Activated CD4-positive, alpha-beta T cell treated with anti-CD3 and anti-CD28 coated beads for 48 hours (primary cell): ENCODE data around the gene MARS1.
A peak's percentile ranks its signal among the peaks of the same experiment; 100 is the strongest.

Experiments
- DNase-seq: peaks from one replicate; pipeline ENCODE4 v3.0.0-alpha.2; 2020

Gene MARS1

DNA sequence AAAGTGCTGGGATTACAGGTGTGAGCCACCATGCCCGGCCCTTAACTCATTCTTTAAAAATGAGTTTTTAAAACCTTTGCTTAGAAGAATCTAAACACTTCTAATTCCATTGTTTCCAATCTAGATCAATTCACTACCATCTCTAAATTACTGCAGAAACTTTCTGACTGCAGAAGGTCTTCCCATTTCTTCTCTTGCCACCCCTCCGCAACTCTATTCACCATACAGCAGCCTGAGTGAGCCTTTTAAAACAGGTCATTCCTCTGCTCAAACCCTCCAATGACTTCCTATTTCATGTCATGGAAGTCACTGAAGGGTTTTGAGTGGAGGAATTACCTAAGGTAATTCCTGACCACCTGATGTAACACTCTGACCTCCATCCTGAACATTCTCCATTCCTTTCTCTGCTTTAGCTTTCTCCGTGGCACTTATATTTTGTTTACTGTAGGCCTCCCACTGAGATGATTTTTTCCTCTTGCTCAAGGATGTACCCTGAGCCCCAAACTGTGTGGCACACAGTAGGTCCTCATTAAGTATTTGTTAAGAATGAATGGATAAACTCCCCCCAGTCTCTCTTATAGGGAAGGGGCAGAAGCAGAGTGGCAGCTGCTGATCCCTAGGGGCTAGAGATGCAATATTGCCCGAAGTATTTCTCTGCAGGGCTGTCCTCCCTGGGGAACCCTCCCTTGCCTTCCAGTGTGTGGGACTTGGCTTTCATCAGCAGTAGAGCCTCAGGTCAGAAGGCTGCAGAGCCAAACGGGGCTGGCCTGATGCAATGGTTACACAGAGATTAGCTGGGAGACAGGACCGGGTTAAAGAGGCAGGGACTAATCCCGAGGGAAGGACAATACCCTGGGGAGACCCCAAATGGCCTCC is 31.3 kb downstream of the MARS1 start:
- peak; percentile 35 for DNase-seq

DNA sequence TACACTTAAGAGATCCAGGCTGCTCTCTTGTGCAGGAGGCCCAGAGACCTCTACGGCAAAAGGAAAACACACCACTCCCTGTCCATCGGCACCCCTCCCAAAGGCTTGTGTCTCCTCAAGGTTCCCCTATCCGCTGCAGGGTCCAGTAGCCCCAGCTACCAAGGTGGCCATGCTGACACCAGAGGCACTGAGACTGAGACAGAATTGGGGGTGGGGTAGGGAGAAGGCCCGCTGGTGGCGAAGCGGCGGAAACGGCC is 31.9 kb downstream of the MARS1 start:
- peak; percentile 47 for DNase-seq

DNA sequence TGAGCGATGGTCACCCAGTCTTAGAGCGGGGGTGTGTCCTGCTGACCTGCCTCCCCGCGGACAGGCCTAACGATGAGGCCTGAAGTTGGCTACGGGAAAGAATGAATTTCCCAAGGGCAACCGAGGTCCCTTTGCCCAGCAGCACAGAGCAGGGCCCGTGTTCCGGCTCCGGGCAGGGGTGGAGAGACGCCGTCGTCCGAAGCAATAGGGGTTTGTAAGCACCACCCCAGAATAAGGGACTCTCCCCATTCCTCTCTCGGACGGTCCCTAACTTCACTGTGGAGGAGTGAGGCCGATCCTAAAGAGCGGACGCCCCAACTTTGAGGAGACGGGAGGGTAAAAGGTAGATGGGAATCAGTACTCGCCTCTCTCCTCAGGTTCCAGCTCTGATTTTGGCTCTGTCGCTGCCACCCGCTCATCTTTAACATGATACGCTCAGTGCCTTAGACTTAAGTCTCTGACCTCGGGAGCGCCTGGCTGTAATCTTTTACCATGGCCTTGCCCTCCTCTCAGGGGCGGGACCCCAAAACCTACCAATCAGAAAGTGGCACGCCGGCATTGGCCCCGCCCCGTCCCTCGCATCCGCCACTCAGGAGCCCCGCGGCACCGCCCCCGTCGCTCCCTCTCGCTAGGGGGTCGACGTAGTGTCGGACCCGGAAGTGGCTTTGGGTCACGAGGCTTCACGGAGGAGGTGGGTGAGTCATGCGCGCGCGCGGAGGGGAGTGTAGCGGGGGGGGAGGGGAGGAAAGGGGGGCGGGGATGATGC is 32.4 kb downstream of the MARS1 start, which contains the start of gene DDIT3:
Gene DDIT3, minus strand, starts transcription at position 462 of the 766 bp plus-strand sequence. CDS start 3,108 bp downstream, outside the sequence.
- peak; percentile 100 for DNase-seq

DNA sequence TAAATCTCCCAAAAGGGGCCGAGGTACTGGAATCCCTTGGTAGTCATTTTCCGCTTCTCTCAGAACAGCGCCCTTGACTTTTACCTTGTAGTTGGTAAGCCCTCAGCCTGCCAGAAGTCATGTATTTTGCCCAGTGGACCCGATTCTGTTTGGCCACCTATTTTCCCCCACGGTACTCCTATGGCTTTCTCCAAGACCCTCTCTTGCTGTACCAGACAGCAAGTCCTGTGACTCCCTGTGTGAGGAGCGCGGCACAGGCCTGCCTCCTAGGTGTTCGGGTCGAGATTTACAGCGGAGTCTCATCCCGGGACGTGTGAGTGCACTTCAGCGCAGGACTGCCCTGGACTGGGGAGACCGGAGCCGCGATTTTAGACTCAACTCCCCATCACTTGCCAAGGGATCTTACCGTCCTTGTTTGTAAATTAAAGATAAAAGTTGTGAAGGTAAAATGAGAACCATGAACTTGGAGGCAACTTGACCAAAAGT is 33.7 kb downstream of the MARS1 start:
- peak; percentile 42 for DNase-seq

DNA sequence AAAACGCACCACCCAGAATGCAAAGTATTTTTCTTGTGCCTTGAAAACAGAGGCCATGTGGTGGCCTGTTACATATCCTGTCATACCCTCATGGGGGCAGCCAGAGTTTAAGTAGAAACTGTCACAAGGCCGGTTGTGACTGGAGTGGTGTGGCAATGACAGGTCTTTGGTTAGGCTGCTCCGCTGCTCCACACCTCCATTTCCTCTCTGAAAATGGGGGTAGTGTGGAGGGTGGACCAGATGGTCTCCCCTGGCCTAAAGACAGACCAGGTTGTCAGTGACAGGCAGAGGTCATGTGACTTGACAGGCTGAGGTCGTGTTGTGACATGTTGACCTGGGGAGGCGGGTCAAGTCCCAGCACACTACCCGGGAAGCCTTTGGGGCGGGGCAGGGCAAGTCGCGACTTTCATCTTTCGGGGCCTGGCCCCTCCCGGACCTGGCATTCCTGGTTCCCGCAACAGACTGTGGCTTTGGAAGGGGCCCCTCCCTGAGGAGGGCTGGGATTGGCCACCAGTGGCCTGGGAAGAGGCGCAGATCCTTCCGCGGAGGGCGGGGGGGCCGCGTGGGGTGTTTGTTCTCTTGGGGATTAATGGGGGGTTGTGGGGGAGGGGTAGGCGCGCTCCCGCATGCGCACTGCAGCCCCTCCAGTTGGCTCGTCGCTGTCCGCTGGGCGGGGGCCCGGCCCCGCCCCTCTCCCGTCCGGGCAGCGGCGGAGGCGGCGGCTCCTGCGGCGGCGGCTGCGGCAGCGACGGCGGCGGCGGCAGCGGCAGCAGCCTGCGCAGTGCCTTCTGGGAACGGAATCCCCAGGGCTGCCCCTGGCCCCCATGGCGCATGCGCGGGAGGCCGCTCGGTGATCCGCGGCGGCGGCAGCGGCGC is 34.4 kb downstream of the MARS1 start, which contains the start of gene MBD6:
Gene MBD6, plus strand, starts transcription at position 814 of the 876 bp plus-strand sequence. CDS start 1,480 bp downstream, outside the sequence.
- peak; percentile 93 for DNase-seq

DNA sequence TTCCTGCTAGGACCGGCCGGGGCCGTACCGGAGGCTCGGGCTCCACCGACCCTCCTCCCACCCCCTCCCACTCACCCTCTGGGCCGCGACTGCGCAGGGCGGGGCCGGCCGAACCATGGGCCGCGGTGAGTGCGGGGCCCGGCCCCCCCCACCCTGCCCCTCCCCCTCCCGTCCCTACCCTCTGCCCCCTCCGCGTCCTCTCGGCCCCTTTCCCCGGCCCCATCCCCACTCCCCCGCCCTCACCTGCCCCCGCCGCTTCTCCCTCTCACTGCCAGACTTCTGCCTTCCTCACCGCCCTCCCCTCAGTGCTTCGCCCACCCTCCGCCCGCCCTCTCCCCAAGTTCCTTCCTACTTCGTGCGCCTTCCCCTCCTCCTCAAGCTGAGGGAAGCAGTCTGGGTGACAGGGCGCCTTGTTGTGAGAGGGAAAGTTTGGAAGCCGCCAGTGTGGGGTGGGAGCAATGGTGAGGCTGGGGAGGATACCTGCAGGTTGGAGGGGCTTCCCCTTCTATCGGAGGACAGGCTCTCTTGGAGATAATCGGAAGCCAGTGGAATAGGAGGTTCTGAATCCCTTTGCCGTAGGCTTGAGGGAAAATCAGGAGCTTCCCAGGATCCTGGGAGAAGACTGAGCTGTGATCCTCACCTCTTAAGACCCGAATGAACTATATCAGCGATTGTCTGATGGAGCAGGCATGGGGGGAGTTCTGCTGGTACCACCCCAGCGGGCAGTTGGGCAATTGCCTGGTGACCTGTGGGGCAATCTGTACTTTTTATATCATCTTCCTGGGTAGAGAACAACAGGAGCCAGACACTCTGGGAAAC is 35.2 kb downstream of the MARS1 start:
- peak; percentile 55 for DNase-seq

DNA sequence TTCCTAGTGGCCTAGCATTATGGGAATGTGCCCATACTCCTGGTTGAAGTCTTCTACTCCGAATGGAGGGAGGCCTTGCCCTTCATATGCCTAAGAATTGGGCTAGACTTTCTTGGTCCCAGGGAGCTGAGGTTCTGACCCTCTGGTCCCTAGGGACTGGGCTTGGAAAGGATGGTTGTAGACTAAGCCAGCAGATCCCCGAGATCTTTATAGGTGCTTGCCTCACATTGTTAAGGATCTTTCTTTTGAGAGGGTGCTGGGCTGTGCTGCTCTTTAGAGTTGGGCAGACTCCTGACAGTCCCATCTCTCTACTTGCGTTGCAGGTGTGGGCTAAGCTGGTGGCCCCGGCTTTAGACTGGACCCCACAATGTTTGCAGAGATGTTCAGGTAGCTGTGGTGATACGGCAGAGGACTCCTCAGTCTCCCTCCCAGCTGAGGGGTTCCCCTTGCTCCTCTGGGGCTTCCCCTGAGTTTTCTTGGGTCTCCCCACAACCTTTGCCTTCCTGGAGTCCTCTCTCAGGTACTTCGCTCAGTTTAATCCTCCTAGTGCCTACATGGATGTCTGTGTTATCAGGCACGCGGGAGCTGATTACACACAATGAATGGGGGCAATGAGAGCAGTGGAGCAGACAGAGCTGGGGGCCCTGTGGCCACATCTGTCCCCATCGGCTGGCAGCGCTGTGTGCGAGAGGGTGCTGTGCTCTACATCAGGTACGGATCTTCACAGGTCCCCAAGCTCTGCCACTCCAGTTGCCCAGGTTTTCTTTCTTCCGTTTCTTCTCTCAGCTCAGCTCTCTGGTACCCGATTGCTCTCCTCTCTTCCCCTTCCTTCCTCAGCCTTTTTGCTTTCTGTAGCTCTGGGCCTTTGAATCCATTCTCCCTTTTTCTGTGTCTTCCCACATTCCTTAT is 36.1 kb downstream of the MARS1 start:
- DNase-seq = peak; percentile 21

DNA sequence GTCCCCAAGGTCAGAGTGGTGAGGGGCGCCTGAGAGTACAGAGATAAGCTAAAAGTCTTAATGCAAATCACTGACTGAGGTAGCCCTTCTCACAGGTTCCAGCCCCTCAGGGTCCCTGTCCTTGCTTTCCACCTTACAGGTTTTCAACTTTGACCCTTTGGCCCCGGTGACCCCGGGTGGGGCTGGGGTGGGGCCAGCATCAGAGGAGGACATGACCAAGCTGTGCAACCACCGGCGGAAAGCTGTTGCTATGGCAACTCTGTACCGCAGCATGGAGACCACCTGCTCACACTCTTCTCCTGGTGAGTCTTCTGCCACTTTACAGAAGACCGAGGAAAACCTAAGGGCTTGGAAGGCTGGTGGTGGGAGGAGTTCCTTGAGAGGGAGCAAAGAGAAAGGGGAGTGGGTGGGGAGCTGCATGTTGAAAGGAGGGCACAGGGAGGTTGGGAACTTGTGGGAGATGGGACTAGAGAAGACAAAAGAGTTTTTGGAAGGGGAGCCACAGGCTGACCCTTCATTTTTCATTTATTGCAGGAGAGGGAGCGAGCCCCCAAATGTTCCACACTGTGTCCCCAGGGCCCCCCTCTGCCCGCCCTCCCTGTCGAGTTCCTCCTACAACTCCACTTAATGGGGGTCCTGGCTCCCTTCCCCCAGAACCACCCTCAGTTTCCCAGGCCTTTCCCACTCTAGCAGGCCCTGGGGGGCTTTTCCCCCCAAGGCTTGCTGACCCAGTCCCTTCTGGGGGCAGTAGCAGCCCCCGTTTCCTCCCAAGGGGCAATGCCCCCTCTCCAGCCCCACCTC is 37.1 kb downstream of the MARS1 start:
- no peak for DNase-seq

DNA sequence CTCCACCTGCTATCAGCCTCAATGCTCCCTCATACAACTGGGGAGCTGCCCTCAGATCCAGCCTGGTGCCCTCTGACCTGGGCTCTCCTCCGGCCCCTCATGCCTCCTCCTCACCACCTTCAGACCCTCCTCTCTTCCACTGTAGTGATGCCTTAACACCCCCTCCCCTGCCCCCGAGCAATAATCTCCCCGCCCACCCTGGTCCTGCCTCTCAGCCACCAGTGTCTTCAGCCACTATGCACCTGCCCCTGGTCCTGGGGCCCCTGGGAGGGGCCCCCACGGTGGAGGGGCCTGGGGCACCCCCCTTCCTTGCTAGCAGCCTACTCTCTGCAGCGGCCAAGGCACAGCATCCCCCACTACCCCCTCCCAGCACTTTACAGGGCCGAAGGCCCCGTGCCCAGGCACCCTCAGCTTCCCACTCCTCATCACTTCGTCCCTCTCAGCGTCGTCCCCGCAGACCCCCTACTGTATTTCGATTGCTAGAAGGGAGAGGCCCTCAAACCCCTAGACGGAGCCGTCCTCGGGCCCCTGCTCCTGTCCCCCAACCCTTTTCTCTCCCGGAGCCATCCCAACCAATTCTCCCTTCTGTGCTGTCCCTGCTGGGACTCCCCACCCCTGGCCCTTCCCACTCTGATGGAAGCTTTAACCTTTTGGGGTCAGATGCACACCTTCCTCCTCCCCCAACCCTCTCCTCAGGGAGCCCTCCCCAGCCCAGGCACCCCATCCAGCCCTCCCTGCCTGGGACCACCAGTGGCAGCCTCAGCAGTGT is 37.9 kb downstream of the MARS1 start:
- no peak for DNase-seq

DNA sequence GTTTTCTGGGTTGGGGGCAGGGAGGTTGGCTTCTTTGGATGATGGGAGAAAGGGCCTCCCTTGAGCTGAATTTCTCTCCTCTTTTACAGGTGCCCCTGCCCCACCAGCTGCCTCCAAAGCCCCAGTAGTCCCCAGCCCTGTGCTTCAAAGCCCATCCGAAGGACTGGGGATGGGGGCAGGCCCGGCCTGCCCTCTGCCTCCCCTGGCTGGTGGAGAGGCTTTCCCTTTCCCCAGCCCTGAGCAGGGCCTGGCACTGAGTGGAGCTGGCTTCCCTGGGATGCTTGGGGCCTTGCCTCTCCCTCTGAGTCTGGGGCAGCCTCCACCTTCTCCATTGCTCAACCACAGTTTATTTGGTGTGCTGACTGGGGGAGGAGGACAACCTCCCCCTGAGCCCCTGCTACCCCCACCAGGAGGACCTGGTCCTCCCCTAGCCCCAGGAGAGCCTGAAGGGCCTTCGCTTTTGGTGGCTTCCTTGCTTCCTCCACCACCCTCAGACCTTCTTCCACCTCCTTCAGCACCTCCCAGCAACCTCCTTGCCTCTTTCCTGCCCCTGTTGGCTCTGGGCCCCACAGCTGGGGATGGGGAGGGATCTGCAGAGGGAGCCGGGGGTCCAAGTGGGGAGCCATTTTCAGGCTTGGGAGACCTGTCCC is 38.7 kb downstream of the MARS1 start:
- no peak for DNase-seq

DNA sequence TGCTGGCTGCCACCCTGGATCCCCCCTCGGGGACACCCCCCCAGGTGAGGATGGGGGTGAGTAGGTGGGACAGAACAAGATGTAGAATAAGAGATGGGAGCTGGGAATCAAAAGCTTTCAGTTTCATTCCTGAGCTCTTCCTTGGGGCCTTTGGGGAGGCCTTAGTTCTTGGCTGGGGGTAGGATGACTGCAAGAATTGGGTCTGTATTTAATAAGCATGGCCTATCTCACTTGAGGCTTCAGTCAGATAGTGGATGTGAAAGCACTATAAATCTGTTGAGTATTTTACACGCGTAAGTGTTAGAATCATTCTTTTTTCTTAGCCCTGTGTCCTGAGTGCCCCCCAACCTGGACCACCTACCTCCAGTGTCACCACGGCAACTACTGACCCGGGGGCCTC is 39.3 kb downstream of the MARS1 start:
- DNase-seq = no peak

DNA sequence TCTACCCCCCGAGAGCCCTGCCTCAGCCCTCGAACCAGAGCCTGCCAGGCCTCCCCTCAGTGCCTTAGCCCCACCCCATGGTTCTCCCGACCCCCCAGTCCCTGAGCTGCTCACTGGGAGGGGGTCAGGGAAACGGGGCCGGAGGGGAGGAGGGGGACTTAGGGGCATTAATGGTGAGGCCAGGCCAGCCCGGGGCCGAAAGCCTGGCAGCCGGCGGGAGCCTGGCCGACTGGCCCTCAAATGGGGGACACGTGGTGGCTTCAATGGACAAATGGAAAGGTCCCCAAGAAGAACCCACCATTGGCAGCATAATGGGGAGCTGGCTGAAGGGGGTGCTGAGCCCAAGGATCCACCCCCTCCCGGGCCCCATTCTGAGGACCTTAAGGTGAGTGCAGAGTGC is 40.3 kb downstream of the MARS1 start:
- DNase-seq = no peak

DNA sequence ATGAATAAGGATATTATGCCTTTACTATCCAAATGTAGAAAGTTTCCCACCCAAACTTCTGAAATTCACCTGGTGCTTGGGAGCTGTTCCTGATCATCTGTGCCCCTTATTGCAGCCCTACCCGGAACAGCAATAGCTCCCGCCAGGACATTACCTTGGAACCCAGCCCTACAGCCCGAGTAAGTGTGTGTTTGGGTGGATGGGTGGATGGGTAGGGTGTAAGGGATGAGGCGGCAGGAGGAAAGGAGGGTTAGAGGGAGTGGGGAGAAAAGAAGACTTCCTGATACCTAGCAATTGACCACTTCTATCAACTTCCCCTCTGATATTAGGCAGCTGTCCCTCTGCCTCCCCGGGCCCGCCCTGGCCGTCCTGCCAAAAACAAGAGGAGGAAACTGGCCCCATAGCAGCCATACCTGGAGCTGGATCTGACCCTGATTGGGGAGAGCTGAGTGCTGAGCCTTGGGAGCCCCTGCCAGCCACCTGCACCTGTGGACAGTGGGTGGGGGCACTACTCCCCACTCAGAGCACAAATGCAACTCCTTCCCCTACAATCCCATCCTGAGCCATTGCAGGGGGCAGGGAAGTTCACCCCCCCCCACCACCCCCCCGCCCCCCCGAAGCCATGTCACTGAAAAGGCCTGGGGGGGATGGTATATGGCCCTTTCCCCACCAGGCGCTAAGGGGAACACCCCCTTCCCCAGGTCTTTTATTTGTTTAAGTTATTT is 41.1 kb downstream of the MARS1 start:
- DNase-seq = no peak

DNA sequence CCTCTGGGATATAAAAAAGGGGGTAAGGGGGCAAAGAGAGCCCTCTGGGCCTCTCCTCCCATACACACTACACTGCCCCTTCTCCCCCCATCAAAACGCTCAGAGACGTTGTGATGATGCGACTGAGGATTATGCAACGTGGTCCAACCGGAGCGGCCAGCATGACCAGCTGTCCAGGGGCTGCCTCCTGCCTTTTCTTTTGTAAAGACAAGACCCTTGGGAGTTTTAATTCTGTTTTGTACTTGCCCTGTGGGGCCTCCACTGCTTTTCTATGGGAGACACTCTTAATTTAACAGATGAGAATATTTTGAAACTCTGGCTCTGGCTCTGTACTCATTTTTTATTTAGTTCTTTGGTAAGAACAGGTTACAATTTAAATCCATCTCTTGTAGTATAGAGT is 42.0 kb downstream of the MARS1 start:
- DNase-seq = no peak

DNA sequence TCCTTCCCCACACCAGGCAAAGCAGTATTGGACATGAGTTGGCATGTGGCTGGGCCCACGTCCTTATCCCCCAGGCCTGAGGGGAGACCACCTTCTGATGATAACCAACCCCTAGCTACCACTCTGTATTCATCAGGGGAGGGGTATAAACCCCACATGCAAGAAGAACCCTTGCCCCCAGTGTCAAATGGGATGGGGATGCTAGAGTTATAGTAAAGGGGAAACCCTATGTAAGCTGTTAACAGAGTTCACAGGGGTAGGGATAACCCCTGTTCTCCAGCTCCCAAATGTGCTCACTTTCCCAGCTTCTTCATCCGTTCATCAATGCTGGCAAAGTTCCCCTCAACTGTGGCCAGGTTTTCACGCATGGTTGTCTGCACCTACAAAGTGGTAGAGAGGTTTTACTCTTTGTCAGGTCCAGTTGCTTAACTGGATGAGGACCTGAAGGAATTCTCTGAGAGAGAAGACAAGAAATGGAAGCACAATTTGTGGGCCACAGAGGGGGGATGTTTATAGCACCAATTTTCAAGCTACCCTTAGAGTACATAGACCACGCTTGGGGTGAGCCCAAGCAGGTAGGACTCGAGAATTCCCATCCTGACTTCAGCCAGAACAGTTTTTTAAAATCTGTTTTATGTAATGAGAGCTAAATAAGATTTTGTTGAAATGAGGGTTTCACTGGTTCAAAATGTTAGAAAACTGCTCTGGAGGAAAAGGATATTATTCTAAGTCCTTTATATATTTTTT is 42.7 kb downstream of the MARS1 start:
- DNase-seq = no peak

DNA sequence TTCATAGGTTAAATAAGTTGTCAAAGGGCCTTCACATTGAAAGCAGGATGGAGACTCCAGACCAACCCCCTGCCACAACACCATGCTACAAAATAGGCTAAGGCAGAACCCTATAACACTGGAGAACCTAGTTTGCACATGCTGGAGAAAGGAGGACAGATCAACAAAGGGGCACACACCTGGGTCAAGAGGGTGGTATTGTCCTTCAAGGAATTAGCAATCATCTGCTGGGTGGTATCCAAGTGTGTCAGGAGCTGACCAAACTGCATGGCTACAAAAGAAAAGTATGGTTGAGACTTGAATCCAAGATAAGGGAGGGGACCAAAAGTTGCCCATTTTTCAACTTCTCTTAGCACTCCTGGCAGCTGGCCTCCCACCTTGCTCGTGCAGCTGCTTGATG is 44.0 kb downstream of the MARS1 start:
- no peak for DNase-seq

DNA sequence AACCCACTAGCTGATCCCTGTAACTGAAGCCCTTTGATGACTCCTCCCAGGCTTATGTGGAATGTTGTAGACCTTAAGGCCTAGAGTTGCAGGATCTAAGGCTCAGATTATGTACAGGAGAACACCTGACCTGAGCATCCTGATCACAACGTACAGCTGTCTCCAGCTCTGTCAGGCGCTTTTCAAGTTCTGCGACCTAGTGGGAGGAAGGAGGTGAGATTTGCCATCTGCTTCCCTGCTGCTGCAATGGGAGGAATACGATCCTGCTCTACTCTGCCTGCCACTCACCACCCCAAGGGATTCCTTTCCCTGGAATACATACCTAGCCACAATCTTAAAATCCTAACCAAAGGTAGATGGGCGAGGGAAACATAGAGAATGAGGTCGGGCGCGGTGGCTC is 45.2 kb downstream of the MARS1 start:
- DNase-seq = no peak
